ENCODE measurements around the gene NOL7.

NOL7 gene

GRCh38 chr6:13597073-13597472 is 18.1 kb upstream of the NOL7 start:
- no peaks in the 10 kb centered on the region for H3K27me3 ChIP-seq (ENCODE audit: control insufficient read depth in 1 of 2, insufficient read depth in 1 of 2, low read length in 2 of 2)
- no peak overlapping the region for H3K4ac ChIP-seq (ENCODE audit: low read depth in 1 of 2, low read length in 2 of 2)
- no peak overlapping the region for H2BK5ac ChIP-seq (ENCODE audit: low read depth, low read length, poor library complexity, severe bottlenecking)
- H3K9me3 ChIP-seq (ENCODE audit: control insufficient read depth, low read length) = no peaks in the 10 kb centered on the region
- H3K27ac ChIP-seq (ENCODE audit: low read length, poor library complexity, severe bottlenecking) = no peak overlapping the region
- no peak overlapping the region for H2AFZ ChIP-seq (ENCODE audit: low read depth, low read length)
- 97% methylated on average over 4 of the region's 4 CpGs for WGBS
- H3K9ac ChIP-seq (ENCODE audit: low read length) = no peak overlapping the region
- no peaks in the 10 kb centered on the region for H3K79me1 ChIP-seq (replicated peaks; ENCODE audit: low read length, poor library complexity, severe bottlenecking)
- no peak overlapping the region for H2BK120ac ChIP-seq (ENCODE audit: low read depth, low read length)
- peaks cover 1% of the 10 kb centered on the region for H3K4me1 ChIP-seq (ENCODE audit: control insufficient read depth, insufficient read depth, low read depth, low read length)
- no peak for DNase-seq
- no peak overlapping the region for H4K8ac ChIP-seq (ENCODE audit: low read length)
- H3K4me2 ChIP-seq (ENCODE audit: low read length, poor library complexity, severe bottlenecking) = no peak overlapping the region
- H3K14ac ChIP-seq (ENCODE audit: low read length in 2 of 2) = no peak overlapping the region
- H3K4me3 ChIP-seq (ENCODE audit: insufficient read depth in 1 of 2, low read depth in 1 of 2, low read length in 2 of 2) = no peak overlapping the region
- no peak overlapping the region for H3K23ac ChIP-seq (ENCODE audit: low read length in 2 of 2)
- no peak overlapping the region for H2BK12ac ChIP-seq (ENCODE audit: low read length in 2 of 2)
- H4K91ac ChIP-seq (ENCODE audit: low read length) = no peak overlapping the region
- peaks cover 29 to 70% of the 10 kb centered on the region in 2 experiments for H3K36me3 ChIP-seq (ENCODE audit: control insufficient read depth in 1 of 2, insufficient read depth in 2 of 2, low read depth in 1 of 2, low read length in 2 of 2)
- no peak overlapping the region for H3K18ac ChIP-seq (ENCODE audit: low read depth in 1 of 2, low read length in 2 of 2)
- no peak overlapping the region for H2AK5ac ChIP-seq (ENCODE audit: low read length, severe bottlenecking)
- no peak overlapping the region for H2BK15ac ChIP-seq (ENCODE audit: low read depth, poor library complexity, severe bottlenecking)

- Histone ChIP-seq H3K27me3 (ENCODE audit: control insufficient read depth in 1 of 2, insufficient read depth in 1 of 2, low read length in 2 of 2) (no peaks in the 10 kb centered on the region), H2BK12ac (ENCODE audit: low read length in 2 of 2) (no peak overlapping the region), H2BK120ac (ENCODE audit: low read depth, low read length) (no peak overlapping the region), H4K8ac (ENCODE audit: low read length) (no peak overlapping the region), H4K91ac (ENCODE audit: low read length) (no peak overlapping the region), H3K4me2 (ENCODE audit: low read length, poor library complexity, severe bottlenecking) (no peak overlapping the region), H3K14ac (ENCODE audit: low read length in 2 of 2) (no peak overlapping the region), H3K4ac (ENCODE audit: low read depth in 1 of 2, low read length in 2 of 2) (no peak overlapping the region), H3K4me3 (ENCODE audit: insufficient read depth in 1 of 2, low read depth in 1 of 2, low read length in 2 of 2) (no peak overlapping the region), H3K27ac (ENCODE audit: low read length, poor library complexity, severe bottlenecking) (no peak overlapping the region), H3K18ac (ENCODE audit: low read depth in 1 of 2, low read length in 2 of 2) (no peak overlapping the region), H3K36me3 (ENCODE audit: control insufficient read depth in 1 of 2, insufficient read depth in 2 of 2, low read depth in 1 of 2, low read length in 2 of 2) (peaks cover 16 to 64% of the 10 kb centered on the region in 2 experiments), H3K23ac (ENCODE audit: low read length in 2 of 2) (no peak overlapping the region), H3K9ac (ENCODE audit: low read length) (no peak overlapping the region), H2AK5ac (ENCODE audit: low read length, severe bottlenecking) (no peak overlapping the region), H3K4me1 (ENCODE audit: control insufficient read depth, insufficient read depth, low read depth, low read length) (peaks cover 1% of the 10 kb centered on the region), H2AFZ (ENCODE audit: low read depth, low read length) (no peak overlapping the region), H2BK5ac (ENCODE audit: low read depth, low read length, poor library complexity, severe bottlenecking) (no peak overlapping the region), H2BK15ac (ENCODE audit: low read depth, poor library complexity, severe bottlenecking) (no peak overlapping the region), H3K79me1 (replicated peaks; ENCODE audit: low read length, poor library complexity, severe bottlenecking) (no peaks in the 10 kb centered on the region), H3K9me3 (ENCODE audit: control insufficient read depth, low read length) (no peaks in the 10 kb centered on the region)
- WGBS = 62% methylated on average over 4 of the region's 6 CpGs
- DNase-seq = peak; percentile 53
Observed at GRCh38 chr6:13600036-13600435, 15.1 kb upstream of the NOL7 start.

GRCh38 chr6:13604135-13604534 is 11.0 kb upstream of the NOL7 start:
- 97% methylated on average over 3 of the region's 4 CpGs for WGBS

GRCh38 chr6:13604546-13605416 is 10.4 kb upstream of the NOL7 start:
- Histone ChIP-seq H4K8ac (ENCODE audit: low read length) (no peak overlapping the region), H4K91ac (ENCODE audit: low read length) (no peak overlapping the region), H3K27ac (ENCODE audit: low read length, poor library complexity, severe bottlenecking) (no peak overlapping the region), H3K18ac (ENCODE audit: low read depth in 1 of 2, low read length in 2 of 2) (no peak overlapping the region), H3K79me1 (replicated peaks; ENCODE audit: low read length, poor library complexity, severe bottlenecking) (no peaks in the 10 kb centered on the region), H2BK5ac (ENCODE audit: low read depth, low read length, poor library complexity, severe bottlenecking) (no peak overlapping the region), H3K27me3 (ENCODE audit: control insufficient read depth in 1 of 2, insufficient read depth in 1 of 2, low read length in 2 of 2) (no peaks in the 10 kb centered on the region), H2BK12ac (ENCODE audit: low read length in 2 of 2) (no peak overlapping the region), H3K4me1 (ENCODE audit: control insufficient read depth, insufficient read depth, low read depth, low read length) (no peaks in the 10 kb centered on the region), H2BK15ac (ENCODE audit: low read depth, poor library complexity, severe bottlenecking) (no peak overlapping the region), H3K9ac (ENCODE audit: low read length) (no peak overlapping the region), H3K4me3 (ENCODE audit: insufficient read depth in 1 of 2, low read depth in 1 of 2, low read length in 2 of 2) (no peak overlapping the region), H3K36me3 (ENCODE audit: control insufficient read depth in 1 of 2, insufficient read depth in 2 of 2, low read depth in 1 of 2, low read length in 2 of 2) (peaks cover 11 to 44% of the 10 kb centered on the region in 2 experiments), H2AFZ (ENCODE audit: low read depth, low read length) (no peak overlapping the region), H2BK120ac (ENCODE audit: low read depth, low read length) (no peak overlapping the region), H3K4ac (ENCODE audit: low read depth in 1 of 2, low read length in 2 of 2) (no peak overlapping the region), H3K23ac (ENCODE audit: low read length in 2 of 2) (no peak overlapping the region), H3K14ac (ENCODE audit: low read length in 2 of 2) (no peak overlapping the region), H3K9me3 (ENCODE audit: control insufficient read depth, low read length) (no peaks in the 10 kb centered on the region), H2AK5ac (ENCODE audit: low read length, severe bottlenecking) (no peak overlapping the region), H3K4me2 (ENCODE audit: low read length, poor library complexity, severe bottlenecking) (no peak overlapping the region)
- WGBS = 68% methylated on average over 1 of the region's 2 CpGs
- no peak for DNase-seq

More at GRCh38 chr6:13604135-13604534, 11.0 kb upstream of the NOL7 start:
- Histone ChIP-seq H3K79me1 (replicated peaks; ENCODE audit: low read length, poor library complexity, severe bottlenecking) (no peaks in the 10 kb centered on the region), H3K23ac (ENCODE audit: low read length in 2 of 2) (no peak overlapping the region), H3K4ac (ENCODE audit: low read depth in 1 of 2, low read length in 2 of 2) (no peak overlapping the region), H3K9me3 (ENCODE audit: control insufficient read depth, low read length) (no peaks in the 10 kb centered on the region), H3K27ac (ENCODE audit: low read length, poor library complexity, severe bottlenecking) (no peak overlapping the region), H3K4me3 (ENCODE audit: insufficient read depth in 1 of 2, low read depth in 1 of 2, low read length in 2 of 2) (no peak overlapping the region), H4K91ac (ENCODE audit: low read length) (no peak overlapping the region), H3K27me3 (ENCODE audit: control insufficient read depth in 1 of 2, insufficient read depth in 1 of 2, low read length in 2 of 2) (no peaks in the 10 kb centered on the region), H3K4me1 (ENCODE audit: control insufficient read depth, insufficient read depth, low read depth, low read length) (no peaks in the 10 kb centered on the region), H2BK12ac (ENCODE audit: low read length in 2 of 2) (no peak overlapping the region), H4K8ac (ENCODE audit: low read length) (no peak overlapping the region), H3K9ac (ENCODE audit: low read length) (no peak overlapping the region), H2AFZ (ENCODE audit: low read depth, low read length) (no peak overlapping the region), H2BK15ac (ENCODE audit: low read depth, poor library complexity, severe bottlenecking) (no peak overlapping the region), H3K18ac (ENCODE audit: low read depth in 1 of 2, low read length in 2 of 2) (no peak overlapping the region), H2AK5ac (ENCODE audit: low read length, severe bottlenecking) (no peak overlapping the region), H3K4me2 (ENCODE audit: low read length, poor library complexity, severe bottlenecking) (no peak overlapping the region), H3K36me3 (ENCODE audit: control insufficient read depth in 1 of 2, insufficient read depth in 2 of 2, low read depth in 1 of 2, low read length in 2 of 2) (peaks cover 11 to 45% of the 10 kb centered on the region in 2 experiments), H3K14ac (ENCODE audit: low read length in 2 of 2) (no peak overlapping the region), H2BK120ac (ENCODE audit: low read depth, low read length) (no peak overlapping the region), H2BK5ac (ENCODE audit: low read depth, low read length, poor library complexity, severe bottlenecking) (no peak overlapping the region)
- no peak for DNase-seq
